Upper lobe of left lung (tissue), 6 donors: ENCODE measurements around the gene LEO1. TPM values are rescaled to one million over a fixed set of nuclear protein-coding genes. Genes with fewer than 3 reads are reported as not detected.
A peak's percentile ranks its signal among the peaks of the same experiment; 100 is the strongest.

Source experiments
- ATAC-seq, 2 donors: fragments of 200-7000 bp; cut with Tn5 transposase; one replicate each; pipeline ENCODE4 v1.9.1; 2022; ENCODE audit warnings: mild to moderate bottlenecking in 2 of 2, moderate library complexity in 2 of 2; ENCODE audit not compliant: low FRiP score in 2 of 2
- DNase-seq, 2 donors: peaks; one replicate each; pipeline ENCODE4 v3.0.0-alpha.2; 2019 to 2020
- H3K27ac ChIP-seq, 4 donors: fragments of 200-600 bp; sonication (generic); one replicate each; pipeline ENCODE4 v1.5.1; 2016 to 2019
- H3K27me3 ChIP-seq, 4 donors: fragments of 200-600 bp; sonication (generic); one replicate each; pipeline ENCODE4 v1.5.1; 2017 to 2019
- H3K36me3 ChIP-seq, 4 donors: fragments of 200-600 bp; sonication (generic); one replicate each; pipeline ENCODE4 v1.5.1; 2016 to 2019
- H3K4me1 ChIP-seq, 4 donors: fragments of 200-600 bp; sonication (generic); one replicate each; pipeline ENCODE4 v1.5.1; 2018 to 2019
- H3K4me3 ChIP-seq, 4 donors: fragments of 200-600 bp; sonication (generic); one replicate each; pipeline ENCODE4 v1.5.1; 2017 to 2019; ENCODE audit warnings: mild to moderate bottlenecking in 2 of 4, moderate library complexity in 1 of 4
- H3K9me3 ChIP-seq, 4 donors: fragments of 200-600 bp; sonication (generic); one replicate each; pipeline ENCODE4 v1.5.1; 2018 to 2019
- EP300 ChIP-seq, 4 donors: sonication (generic); formaldehyde crosslinking; IDR thresholded peaks; one replicate each; pipeline ENCODE4 v1.5.1; 2017; ENCODE audit warnings: antibody characterized with exemption in 4 of 4, control low read depth in 2 of 4
- POLR2A ChIP-seq, 4 donors: fragments of 450-650 bp; IDR thresholded peaks; one replicate each; pipeline ENCODE4 v1.5.1; 2016 to 2017; ENCODE audit warnings: antibody characterized with exemption in 4 of 4, mild to moderate bottlenecking in 2 of 4
- POLR2AphosphoS5 ChIP-seq, 2 donors: sonication (generic); formaldehyde crosslinking; IDR thresholded peaks; one replicate each; pipeline ENCODE4 v1.5.1; 2017; ENCODE audit warnings: antibody characterized with exemption in 2 of 2
- WGBS, 2 donors: methylation state at CpG; one replicate each; pipeline ENCODE4 v1.1.5; 2017 to 2018; 5-methylcytosine and 5-hydroxymethylcytosine counted together
- total RNA-seq, 6 donors: library from RNA; depleted of rRNA in 4 of 6; stranded (reverse); fragments of >200 nt in 4 of 6; gene quantifications; one replicate each; pipeline versions ENCODE4 v1.1.0 to v1.2.1, GENCODE V29; 2016 to 2021
- TF ChIP-seq, protein P1 (sequence below), 6 experiments: fragments of 450-650 bp in 4 of 6; fragments of 200-600 bp in 2 of 6; sonication (generic) in 2 of 6; IDR thresholded peaks; one replicate each; pipeline ENCODE4 v1.5.1; 2016 to 2019; ENCODE audit warnings: antibody characterized with exemption in 6 of 6
- donor health status: DM: no; HTN: no; CAD: no; lungs with moderate emphysema.
- donor health status: DM: no; HTN: yes; CAD: no; lungs with severe emphysema.

LEO1 gene
- total RNA-seq, 6 donors from 2014 or later, result 9.8 to 25.1 (median 14.2) TPM

DNA sequence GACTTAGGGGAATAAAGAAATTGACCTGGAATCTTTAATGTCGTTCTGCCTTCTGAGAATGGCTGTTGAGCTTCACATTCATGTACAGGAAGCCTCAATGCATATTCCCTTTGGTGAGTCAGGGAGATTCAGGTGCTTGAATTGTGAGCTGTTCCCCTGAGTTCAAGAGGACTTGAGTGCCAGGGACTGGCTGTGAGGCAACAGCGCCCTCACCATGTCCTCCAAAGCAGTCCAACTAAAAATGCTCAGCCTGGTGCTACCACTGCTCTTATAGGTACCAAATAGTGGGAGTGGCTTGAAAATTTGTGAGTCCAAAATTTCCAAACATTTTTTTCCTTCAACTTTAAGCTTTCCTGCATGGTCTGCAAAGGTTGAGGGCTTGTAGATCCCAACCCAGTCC lies 54.1 kb downstream of the LEO1 start:
- peaks cover 8 to 89% (median 32%) of the 10 kb centered on the region in 4 donors for H3K36me3 ChIP-seq
- ATAC-seq, result peak; percentile 49 to 85

GRCh38 chr15:51912528-51912927 lies 59.0 kb downstream of the LEO1 start:
- no peaks in the 10 kb centered on the region for H3K4me1 ChIP-seq
- no peak for DNase-seq
- no peak overlapping the region for H3K27ac ChIP-seq
- peaks cover 7 to 90% (median 13%) of the 10 kb centered on the region in 4 donors for H3K36me3 ChIP-seq
- no peaks in the 10 kb centered on the region for H3K27me3 ChIP-seq
- no peaks in the 10 kb centered on the region for H3K9me3 ChIP-seq
- TF ChIP-seq, protein P1, sequence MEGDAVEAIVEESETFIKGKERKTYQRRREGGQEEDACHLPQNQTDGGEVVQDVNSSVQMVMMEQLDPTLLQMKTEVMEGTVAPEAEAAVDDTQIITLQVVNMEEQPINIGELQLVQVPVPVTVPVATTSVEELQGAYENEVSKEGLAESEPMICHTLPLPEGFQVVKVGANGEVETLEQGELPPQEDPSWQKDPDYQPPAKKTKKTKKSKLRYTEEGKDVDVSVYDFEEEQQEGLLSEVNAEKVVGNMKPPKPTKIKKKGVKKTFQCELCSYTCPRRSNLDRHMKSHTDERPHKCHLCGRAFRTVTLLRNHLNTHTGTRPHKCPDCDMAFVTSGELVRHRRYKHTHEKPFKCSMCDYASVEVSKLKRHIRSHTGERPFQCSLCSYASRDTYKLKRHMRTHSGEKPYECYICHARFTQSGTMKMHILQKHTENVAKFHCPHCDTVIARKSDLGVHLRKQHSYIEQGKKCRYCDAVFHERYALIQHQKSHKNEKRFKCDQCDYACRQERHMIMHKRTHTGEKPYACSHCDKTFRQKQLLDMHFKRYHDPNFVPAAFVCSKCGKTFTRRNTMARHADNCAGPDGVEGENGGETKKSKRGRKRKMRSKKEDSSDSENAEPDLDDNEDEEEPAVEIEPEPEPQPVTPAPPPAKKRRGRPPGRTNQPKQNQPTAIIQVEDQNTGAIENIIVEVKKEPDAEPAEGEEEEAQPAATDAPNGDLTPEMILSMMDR (IDR thresholded peaks at IDR 0.05), result no peak
- no peak for TF ChIP-seq EP300 (IDR thresholded peaks at IDR 0.05)
- TF ChIP-seq POLR2AphosphoS5 (IDR thresholded peaks at IDR 0.05), result no peak
- TF ChIP-seq POLR2A (IDR thresholded peaks at IDR 0.05), result no peak
- ATAC-seq, result no peak
- H3K4me3 ChIP-seq, result no peak overlapping the region
- 92 to 96% methylated on average over 3 of the region's 3 CpGs for WGBS, 2 donors

More for the DNA sequence above, 54.1 kb downstream of the LEO1 start:
- peak in 1 of 2 donors; percentile 75 for DNase-seq
- 61 to 78% methylated on average over 2 of the region's 2 CpGs for WGBS, 2 donors
- H3K27ac ChIP-seq, result no peak overlapping the region
- H3K4me3 ChIP-seq, result no peak overlapping the region
- no peaks in the 10 kb centered on the region for H3K9me3 ChIP-seq
- TF ChIP-seq, protein P1 (IDR thresholded peaks at IDR 0.05), result peak in 3 of 6 experiments; percentile 11 to 36 (median 28)
- TF ChIP-seq EP300 (IDR thresholded peaks at IDR 0.05) (no peak), POLR2A (IDR thresholded peaks at IDR 0.05) (no peak)
- no peaks in the 10 kb centered on the region for H3K27me3 ChIP-seq
- H3K4me1 ChIP-seq, result no peaks in the 10 kb centered on the region

- 64 to 82% methylated on average over 2 of the region's 2 CpGs for WGBS, 2 donors
- H3K4me1 ChIP-seq, result no peaks in the 10 kb centered on the region
- no peak overlapping the region for H3K4me3 ChIP-seq
- no peaks in the 10 kb centered on the region for H3K27me3 ChIP-seq
- no peak overlapping the region for H3K27ac ChIP-seq
- H3K36me3 ChIP-seq, result peaks cover 0 to 78% (median 6%) of the 10 kb centered on the region in 4 donors
- ATAC-seq (no peak), DNase-seq (no peak)
- TF ChIP-seq POLR2A (IDR thresholded peaks at IDR 0.05), result no peak
- TF ChIP-seq EP300 (IDR thresholded peaks at IDR 0.05), result no peak
- TF ChIP-seq, protein P1 (IDR thresholded peaks at IDR 0.05), result no peak
- no peak for TF ChIP-seq POLR2AphosphoS5 (IDR thresholded peaks at IDR 0.05)
- no peaks in the 10 kb centered on the region for H3K9me3 ChIP-seq
Observed at GRCh38 chr15:51909584-51909983, 62.0 kb downstream of the LEO1 start.

DNA sequence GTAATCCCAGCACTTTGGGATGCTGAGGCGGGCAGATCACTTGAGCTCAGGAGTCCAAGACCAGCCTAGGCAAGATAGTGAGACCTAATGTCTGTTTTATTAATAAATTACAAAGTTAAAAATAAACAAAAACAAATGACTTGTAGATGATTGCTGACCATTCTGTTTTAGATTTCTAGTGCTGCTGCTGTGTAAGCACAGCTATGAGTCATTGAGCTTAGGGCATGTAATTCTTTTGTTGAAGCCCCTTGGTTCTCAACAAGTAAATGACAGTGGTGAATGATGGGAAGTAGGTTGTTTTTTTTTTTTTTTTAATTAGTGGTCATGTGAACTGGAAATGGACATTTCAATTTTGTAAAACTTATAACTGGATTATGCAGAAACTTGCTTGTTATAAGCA lies 63.3 kb downstream of the LEO1 start:
- Histone ChIP-seq H3K9me3 (no peaks in the 10 kb centered on the region), H3K4me3 (no peak overlapping the region), H3K27me3 (no peaks in the 10 kb centered on the region), H3K27ac (peak overlapping the region in 1 of 4 donors; percentile 26), H3K36me3 (peaks cover 0 to 75% (median 5%) of the 10 kb centered on the region in 4 donors), H3K4me1 (no peaks in the 10 kb centered on the region)
- DNase-seq (no peak), ATAC-seq (no peak)
- WGBS, 2 donors, result 100% methylated on average over 1 of the region's 1 CpG
- no peak for TF ChIP-seq POLR2AphosphoS5 (IDR thresholded peaks at IDR 0.05)

DNA sequence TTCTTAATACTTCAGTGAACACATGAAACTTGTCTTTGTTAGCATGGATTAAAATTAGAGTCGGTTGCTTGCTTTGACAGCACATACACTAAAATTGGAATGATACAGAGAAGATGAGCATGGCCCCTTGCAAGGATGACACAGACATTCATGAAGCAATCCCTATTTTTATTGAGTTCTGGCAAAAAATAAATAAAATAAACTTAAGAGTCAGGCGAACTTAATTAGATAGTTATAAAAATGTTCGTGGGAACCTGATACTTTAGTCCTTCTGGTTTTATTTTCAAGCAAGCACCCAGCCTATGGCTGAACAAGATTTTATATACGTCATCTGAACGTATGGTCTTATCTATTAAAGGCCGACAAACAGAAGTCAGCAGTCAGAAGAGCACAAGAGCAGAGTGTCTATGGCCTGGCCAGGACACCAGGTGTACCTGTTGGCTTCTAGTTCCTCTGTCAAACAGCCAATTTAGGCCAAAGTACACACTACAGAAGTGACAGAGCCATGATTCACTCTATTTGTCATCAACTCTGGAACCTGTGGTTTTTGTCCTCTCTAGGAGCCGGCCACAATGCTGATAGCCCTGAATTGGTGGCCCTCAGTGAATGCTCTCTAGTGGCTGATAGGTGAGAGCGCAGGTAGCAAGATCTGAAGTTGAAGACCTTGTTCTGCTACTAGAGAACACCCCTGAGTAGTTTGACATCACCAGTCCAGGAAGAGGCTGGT lies 64.3 kb downstream of the LEO1 start:
- H3K36me3 ChIP-seq, result peaks cover 0 to 74% (median 9%) of the 10 kb centered on the region in 4 donors
- peak in 1 of 2 donors; percentile 78 for DNase-seq
- ATAC-seq, result peak; percentile 56 to 94

More for the DNA sequence above, 64.3 kb downstream of the LEO1 start:
- H3K4me1 ChIP-seq, result no peaks in the 10 kb centered on the region
- H3K9me3 ChIP-seq, result no peaks in the 10 kb centered on the region
- no peak overlapping the region for H3K4me3 ChIP-seq
- no peaks in the 10 kb centered on the region for H3K27me3 ChIP-seq
- 78 to 84% methylated on average over 8 of the region's 8 CpGs for WGBS, 2 donors
- TF ChIP-seq, protein P1 (IDR thresholded peaks at IDR 0.05), result peak in 3 of 6 experiments; percentile 20 to 43 (median 26)
- peak in 1 of 4 donors; percentile 26 for TF ChIP-seq EP300 (IDR thresholded peaks at IDR 0.05)
- no peak for TF ChIP-seq POLR2A (IDR thresholded peaks at IDR 0.05)
- TF ChIP-seq POLR2AphosphoS5 (IDR thresholded peaks at IDR 0.05), result peak in 1 of 2 donors; percentile 50
- peak overlapping the region in 1 of 4 donors; percentile 26 for H3K27ac ChIP-seq
